Esophagus mucosa (tissue), 1 donor: ENCODE measurements around the gene GNA12. TPM values are rescaled to one million over a fixed set of nuclear protein-coding genes. Genes with fewer than 3 reads are reported as not detected.
"Not testable (repeated sequence)": the region's sequence is repeated elsewhere in the genome, so short reads cannot be mapped to it uniquely, and the experiment has no call there.

Source experiments
- ATAC-seq: fragments of 200-7000 bp; cut with Tn5 transposase; one replicate; pipeline ENCODE4 v1.9.1; 2020
- total RNA-seq: library from RNA; stranded (reverse); gene quantifications from one replicate; pipeline ENCODE4 v1.2.4, GENCODE V29; 2023
- donor health status: DM: yes; HTN: yes; CAD: no.

The GNA12 gene
- total RNA-seq, 1 donor from 2014 or later = 7.5 TPM

DNA sequence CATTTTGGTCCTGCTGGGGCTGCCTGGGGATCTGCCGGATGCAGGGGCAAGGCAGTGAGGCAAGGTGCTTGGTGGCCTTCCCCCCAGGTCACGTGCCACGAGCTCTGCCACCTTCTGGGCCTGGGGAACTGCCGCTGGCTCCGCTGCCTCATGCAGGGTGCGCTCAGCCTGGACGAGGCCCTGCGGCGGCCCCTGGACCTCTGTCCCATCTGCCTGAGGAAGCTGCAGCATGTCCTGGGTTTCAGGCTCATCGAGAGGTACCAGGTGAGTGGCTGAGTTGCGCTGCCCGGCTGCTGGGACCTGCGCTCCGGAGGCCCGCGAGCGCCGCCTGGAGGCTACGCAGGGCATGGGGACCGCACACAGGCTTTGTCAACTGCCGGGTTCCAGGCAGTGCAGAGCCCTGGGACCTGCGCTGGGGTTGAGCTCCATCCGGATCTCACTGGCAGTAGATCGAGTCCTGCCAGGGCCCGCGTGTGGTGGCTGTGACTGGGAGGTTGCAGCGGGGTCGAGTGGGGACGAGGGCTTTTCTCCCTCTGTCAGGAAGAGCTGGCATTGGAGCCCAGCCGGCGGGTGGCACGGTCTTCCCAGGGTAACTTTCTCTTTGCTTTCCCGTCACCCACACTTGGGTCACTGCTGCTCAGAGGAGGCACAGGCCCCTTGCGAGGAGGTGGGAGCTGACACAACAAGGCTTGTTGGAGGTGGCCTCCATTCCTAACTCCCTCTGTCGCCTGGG lies 134.4 kb downstream of the GNA12 start:
- ATAC-seq = peak; percentile 87

DNA sequence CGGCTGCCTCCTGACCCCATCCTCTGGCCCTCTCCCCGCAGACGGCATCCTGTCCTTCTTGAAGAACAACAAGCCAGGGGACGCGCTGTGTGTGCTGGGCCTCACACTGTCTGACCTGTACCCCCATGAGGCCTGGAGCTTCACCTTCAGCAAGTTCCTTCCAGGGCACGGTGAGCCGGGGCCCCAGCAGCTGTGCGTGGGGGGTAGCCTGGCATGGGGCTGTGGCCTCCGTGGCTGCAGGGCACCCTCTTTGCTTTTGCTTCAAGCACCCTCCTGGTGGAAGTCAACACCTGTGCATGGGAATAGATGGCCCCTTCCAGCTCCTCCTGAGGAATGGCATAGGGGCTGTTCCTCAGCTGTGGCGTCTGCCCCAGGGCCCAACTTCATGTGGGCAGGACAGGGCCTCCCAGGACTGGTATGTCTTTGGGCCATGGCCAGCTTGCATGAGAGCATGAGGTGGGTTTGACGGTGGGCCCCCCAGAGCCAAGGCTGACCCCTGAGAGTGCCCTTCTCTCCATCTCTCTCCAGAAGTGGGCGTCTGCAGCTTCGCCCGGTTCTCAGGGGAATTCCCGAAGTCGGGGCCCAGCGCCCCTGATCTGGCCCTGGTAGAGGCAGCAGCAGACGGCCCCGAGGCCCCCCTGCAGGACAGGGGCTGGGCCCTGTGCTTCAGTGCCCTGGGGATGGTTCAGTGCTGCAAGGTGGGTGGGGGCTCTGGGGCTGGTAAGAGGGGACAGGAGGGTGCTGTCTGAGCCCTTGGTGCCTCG lies 135.4 kb downstream of the GNA12 start:
- ATAC-seq = no peak

DNA sequence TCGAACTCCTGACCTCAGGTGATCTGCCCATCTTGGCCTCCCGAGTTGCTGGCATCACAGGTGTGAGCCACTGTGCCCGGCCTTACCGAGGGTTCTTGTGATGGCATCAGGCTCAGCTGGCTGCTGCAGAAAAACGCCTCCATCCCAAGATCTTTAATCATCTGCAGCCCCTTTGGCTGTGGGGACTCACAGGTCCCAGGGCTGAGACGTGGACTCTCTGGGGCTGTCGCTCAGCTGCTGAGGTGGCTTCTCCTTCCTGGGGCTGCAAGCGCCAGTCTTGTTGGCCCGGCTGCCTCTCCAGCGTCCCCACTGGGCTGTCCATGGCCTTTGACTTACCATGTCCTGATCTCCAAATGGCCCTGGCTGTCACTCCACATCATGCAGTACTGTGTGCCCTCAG lies 136.1 kb downstream of the GNA12 start:
- no peak for ATAC-seq

DNA sequence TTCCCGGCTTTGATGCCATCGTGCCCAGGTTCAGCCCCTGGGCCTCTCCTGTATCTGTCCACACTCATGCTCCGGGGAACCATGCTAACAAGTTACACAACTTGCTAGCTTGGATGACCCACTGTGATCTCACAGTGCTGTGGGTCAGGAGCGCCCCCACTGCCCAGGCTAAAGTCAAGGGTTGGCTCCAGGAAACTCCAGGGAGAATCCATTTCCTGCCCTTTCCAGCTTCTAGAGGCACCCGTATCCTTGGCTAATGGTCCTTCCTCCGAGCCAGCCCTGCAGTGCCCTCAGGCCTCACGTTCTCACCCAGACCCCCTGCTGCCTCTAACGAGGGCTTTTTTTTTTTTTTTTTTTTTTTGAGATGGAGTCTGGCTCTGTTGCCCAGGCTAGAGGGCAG lies 136.6 kb downstream of the GNA12 start:
- ATAC-seq = no peak

DNA sequence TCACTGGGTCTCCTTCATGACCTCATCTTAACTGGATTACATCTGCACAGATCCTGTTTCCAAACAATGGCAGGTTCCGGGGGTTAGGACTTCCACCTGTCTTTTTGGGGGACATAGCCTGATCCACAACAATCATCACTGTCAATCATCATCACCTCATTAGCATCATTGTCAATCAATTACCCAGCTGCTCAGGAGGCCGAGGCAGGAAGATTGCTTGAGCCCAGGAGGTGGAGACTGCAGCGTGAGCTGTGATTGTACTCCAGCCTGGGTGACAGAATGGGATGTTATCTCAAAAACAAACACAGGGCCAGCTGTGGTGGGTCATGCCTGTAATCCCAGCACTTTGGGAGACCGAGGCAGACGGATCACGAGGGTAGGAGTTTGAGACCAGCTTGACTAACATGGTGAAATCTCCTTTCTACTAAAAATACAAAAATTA lies 137.4 kb downstream of the GNA12 start:
- ATAC-seq = no peak

DNA sequence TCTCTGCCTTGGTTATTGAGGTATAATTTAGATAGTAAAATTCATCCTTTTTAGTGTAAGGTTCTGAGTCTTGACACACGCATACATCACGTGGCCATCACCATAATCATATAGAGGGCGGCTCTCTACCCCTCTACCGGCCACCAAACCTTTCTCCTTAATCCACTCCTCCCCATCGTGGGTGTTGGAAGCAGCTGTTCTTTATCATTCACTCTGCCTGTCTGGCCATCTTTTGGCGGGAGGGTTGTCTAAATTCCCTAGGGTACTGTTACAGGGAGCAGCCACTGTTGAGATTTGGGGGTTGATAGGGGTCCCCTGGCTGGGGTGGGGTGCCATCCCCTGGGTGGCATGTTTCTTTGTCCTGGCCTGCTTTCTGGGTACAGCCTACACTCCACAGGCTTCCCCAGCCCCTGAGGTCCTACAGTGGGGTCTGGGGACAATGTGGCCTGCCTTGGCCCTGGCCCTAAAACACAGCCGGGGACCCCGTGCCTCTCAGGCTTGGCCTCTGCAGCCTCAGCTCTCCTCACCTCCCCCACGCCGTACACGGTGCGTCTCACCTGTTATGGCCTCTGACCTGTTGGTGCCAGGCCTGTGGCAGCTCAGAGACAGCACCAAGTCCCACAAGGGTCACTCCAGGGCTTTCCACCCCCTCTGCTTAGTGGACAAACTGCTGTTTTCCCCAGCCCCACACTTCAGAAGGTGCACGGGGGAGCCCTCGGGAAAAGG lies 138.6 kb downstream of the GNA12 start:
- ATAC-seq = no peak

DNA sequence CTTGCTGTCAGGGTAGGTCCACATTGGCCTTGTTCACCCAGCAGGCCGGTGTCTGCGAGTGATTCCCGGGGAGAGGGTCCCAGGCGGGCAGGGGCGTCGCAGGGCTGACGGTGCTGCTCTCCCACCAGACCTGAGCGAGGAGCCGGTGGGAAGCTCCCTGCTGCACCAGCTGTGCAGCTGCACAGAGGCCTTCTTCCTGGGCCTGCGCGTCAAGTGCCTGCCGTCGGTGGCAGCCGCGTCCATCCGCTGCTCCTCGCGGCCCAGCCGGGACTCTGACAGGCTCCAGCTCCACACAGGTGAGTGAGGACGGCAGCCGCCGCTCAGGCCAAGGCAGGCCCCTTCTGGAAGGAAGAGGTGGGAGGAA lies 141.5 kb downstream of the GNA12 start:
- ATAC-seq = no peak

DNA sequence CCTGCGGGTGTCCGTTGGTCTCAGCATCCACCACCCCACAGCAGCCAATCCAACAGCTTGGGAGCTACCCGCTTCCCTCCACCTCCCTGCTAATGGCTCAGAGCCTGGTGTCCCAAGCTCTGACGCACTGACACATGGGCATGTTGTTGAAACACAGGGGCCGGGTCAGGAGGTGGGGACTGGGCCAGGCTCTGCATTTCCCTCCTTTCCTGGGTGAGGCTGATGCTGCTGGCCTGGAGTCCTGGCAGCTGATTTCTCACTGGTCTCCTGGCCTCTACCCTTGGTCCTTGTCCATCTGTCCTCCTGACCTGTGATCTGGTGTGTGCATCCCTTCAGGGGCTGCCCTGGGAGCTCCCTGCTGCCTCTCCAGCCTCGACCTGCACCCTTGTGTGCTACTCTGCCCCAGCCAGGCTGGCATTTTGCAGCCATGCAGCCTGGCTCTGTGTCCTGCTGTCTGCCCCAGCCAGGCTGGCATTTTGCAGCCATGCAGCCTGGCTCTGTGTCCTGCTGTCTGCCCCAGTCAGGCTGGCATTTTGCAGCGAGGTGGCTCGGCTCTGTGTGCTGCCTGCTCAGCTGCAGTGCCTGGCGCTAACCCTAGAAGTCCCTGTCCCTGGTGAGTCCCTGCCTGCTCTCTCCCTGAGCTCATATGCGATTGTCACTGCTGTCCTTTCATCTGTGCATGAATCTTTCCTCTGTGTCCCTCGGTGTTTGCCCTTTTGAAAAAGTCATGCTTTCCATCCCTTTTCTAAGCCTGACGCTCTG lies 142.1 kb downstream of the GNA12 start:
- no peak for ATAC-seq

DNA sequence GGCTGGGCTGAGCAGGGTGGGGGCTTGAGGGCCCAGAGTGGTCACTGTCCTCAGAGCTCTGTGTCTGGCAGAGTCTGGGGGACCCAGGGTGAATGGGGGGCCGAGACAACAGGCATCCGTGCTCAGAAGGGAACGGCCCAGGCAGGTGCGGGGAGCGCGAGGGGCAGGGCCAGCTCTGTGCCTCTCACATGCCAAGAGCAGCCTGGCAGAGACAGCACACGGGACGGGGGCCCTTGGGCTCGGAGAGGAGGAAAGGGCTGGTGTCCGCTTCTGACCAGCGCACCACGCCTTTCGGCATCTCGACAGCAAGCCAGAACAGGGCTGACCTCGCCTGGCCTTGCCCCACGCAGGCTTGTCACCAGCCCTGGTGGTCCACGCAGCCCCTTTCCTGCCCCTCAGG lies 142.7 kb downstream of the GNA12 start:
- no peak for ATAC-seq

DNA sequence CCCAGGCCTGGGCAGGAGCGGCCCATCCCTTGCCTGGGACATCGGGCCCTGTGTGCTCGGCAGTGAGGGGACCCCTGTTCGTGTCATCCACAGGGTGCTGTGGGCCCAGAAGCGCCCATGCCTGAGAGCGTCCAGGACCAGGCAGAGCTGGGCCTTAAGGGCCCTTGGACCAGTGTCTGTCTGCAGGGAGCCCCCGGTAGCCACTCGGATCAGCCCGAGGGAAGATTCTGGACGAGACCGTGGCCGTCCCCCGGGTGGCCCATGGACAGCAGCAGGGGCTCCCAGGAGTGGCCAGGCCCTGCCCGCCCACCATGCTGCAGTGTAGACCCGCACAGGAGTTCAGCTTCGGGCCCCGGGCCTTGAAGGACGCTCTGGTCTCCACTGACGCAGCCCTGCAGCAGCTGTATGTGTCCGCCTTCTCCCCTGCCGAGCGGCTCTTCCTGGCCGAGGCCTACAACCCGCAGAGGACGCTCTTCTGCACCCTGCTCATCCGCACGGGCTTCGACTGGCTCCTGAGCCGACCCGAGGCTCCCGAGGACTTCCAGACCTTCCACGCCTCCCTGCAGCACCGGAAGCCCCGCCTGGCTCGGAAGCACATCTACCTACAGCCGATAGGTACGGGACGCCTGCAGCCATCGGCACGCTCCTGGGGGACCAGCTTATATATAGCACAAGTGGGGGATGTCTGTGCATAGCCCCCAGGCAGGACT lies 143.8 kb downstream of the GNA12 start:
- peak; percentile 10 for ATAC-seq

DNA sequence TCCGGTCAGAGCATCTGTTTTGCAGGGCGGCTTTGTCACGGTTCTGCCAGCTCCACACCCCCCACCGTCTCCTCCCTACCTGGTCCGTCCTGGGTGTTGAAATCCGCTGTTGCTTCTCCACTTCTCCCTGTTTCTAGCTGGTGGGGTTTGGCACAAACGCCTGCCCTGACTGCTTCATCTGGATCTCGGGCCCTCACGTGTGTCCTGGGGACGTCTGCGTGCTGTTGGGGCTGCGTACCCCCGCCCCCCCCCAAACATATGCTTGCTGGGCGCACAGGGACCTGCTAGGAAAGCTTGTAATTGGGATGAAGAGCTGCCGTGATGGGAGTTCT lies 144.9 kb downstream of the GNA12 start:
- no peak for ATAC-seq

DNA sequence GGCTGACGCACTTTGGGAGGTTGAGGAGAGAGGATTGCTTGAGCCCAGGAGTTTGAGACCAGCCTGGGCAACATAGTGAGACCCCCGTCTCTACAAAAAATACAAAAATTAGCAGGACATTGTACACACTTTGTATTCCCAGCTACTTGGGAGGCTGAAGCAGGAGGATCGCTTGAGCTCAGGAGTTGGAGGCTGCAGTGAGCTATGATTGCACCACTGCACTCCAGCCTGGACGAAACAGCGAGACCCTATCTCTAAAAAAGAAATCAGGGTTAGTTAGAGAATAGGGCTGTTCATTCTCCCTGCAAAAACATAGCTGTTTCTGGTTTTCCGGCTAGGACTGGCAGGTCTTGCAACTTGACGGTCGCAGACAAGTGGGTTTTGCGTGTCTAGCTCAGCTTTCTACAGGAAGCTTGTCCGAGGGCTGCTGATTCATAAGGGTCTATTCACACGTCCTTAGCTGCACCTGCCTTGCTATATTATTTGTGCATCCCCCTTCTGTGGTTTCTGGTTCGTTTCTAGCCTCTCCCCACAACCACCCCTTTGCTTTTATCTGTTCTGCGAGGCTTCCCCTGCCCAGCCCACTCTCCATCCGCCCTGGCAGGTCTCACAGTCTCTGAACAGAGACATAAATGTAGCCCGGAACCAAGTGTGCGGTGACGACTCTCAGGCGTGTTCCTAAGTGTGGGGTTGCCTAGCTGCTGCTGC lies 145.4 kb downstream of the GNA12 start:
- no peak for ATAC-seq

DNA sequence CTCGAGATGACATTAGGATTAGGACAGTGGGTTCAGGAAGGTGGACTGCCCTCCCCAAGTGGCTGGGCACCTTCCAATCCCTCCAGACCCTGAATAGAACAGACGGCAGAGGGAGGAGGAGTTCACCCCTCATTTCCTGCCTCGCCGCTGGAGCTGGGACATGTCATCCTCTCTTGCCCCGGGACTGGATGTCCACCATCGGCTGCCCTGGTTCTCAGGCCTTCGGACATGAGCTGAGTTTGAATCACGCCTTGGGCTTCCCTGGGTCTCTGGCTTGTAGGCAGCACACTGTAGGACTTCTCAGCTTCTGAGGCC lies 150.0 kb downstream of the GNA12 start:
- not testable (repeated sequence) for ATAC-seq

DNA sequence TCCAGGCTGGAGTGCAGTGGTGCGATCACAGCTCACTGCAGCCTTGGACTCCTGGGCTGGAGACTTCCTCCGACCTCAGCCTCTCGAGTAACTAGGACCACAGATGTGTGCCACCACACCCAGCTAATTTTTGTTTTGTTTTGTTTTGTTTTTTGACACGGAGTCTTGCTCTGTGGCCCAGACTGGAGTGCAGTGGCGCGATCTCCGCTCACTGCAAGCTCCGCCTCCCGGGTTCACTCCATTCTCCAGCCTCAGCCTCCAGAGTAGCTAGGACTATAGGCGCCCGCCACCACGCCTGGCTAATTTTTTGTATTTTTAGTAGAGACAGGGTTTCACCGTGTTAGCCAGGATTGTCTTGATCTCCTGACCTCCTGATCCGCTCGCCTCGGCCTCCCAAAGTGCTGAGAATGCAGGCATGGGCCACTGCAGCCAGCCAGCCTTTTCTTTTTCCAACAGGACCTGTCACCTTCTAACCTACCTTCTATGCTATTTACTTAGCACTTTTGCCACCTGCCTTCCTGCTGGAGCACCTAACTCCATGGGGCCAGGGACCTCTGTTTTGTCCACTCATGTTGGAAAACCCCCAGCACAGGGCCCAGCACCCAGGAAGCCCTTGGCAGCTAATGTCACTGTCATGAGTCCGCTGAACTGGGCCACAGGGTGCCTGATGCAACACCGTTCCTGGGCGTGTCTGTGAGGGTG lies 150.5 kb downstream of the GNA12 start:
- ATAC-seq = not testable (repeated sequence)

DNA sequence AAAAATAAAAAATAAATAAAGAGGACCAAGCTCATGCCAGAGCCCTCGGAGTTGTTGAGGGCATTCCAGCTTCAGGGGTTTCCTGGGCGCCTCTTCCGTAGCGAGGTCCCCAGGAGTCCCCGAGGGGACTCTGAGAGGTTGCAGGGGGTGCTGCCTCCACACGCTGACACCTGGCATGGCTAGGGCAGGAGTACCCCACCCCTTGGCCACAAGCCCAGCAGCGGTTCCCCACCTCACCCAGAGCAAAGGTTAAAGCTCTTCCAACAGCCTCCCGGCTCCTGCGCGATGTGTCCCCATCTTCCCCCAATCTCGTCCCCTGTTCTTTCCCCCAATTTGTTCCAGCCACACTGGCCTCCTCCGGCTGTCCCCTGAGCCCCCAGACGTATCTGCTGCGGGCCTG lies 151.6 kb downstream of the GNA12 start:
- ATAC-seq = no peak

DNA sequence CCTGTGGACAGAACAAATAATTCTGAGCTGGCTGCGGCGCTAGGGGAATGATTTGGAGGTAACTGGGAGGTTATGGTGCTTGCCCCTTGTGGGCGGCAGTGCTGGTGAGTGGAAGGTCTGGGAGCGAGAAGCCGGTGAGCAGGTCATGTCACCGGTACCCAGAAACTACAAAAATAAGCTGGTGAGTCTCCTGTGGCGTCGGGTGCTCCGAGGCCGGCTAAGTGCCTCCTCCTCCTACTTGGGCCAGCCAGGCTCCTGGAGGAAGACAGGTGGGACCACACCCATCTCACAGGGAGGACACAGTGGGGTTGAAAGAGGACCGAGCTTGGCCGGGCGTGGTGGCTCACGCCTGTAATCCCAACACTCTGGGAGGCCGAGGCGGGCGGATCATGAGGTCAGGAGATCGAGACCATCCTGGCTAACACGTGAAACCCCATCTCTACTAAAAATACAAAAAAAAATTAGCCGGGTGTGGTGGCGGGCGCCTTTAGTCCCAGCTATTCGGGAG lies 152.1 kb downstream of the GNA12 start:
- not testable (repeated sequence) for ATAC-seq

DNA sequence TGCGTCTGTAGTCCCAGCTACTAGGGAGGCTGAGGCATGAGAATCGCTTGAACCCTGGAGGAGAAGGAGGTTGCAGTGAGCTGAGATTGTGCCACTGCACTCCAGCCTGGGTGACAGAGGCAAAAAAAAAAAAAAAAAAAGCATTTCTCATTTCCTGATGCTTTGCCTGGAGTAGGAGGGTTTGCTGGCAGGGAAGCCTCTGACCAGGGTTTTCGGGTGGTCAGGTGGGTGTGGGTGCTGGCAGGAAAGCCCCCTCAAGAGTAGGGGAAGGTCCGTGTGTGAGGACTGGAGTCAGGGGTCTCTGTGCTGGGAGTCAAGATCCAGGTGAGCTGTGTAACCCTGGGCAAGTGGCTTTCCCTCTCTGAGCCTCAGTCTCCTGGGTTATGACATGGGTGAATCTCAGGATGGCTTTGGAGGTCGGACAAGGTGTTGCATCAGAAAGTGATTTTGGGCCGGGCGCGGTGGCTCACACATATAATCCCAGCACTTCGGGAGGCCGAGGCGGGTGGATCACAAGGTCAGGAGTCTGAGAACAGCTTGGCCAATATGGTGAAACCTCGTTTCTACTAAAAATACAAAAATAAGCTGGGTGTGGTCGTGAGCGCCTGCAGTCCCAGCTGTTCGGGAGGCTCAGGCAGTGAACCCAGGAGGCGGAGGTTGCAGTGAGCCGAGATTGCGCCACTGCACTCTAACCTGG lies 152.9 kb downstream of the GNA12 start:
- no peak for ATAC-seq

DNA sequence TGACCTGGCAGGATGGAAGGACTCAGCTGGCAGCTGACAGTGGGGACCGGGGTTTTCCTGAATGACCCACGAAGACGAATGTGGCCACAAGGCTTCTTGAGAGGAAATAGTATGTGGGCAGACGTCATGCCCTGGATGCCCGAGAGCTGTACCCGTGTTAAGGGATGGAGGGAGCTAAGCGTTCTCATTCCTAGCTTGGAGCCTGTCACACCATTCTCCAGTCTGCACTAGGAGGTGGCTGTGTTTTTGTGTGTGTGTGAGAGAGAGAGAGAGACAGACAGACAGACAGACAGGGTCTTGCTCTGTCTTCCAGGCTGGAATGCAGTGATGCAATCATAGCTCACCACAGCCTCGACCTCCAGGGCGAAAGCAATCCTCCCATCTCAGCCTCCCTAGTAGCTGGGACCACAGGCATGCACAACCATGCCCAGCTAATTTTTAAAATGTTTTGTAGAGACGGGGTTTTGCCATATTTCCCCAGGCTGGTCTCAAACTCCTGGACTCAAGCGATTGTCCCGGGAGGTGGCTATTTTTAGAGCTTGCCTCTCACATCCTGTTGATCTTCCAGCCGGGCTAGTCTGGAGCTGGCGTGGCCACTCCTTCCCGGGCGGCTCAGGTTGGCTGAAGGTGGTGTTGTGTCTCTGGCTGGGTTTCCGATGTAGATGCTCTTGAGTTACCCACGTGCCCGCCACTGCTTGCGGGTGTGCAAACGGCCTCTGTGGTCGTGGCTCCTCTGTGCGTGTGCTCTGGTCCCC lies 154.0 kb downstream of the GNA12 start:
- ATAC-seq = no peak

DNA sequence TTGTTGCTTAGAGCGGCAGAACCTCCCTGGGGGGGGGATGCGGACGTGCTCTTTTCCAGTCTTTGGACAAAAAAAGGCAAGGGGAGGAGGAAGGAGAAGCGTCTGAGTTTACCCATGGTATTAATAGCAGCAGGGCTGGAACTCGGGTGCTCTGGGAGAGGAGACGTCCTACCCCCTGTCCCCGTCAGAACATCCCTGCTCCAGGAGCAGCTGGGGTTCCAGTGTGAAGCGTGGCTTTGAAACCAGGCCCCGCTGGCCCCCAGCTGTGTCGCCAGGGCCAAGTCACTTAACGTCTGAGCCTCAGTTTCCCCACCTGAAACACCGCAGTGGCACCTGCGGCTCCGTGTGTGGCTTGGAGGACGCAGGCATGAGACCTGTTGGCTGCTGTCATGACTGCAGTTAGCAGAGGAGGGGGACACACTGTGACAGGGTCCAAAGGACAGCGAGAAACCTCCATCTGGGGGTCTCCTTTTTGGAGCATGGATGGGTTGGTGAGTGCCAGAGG lies 154.7 kb downstream of the GNA12 start:
- ATAC-seq = no peak
